NCI-H748 (cell line): Measurements from ENCODE around the gene SIGLEC14.
A peak's percentile ranks its signal among the peaks of the same experiment; 100 is the strongest.
"Not testable (repeated sequence)": the region's sequence is repeated elsewhere in the genome, so short reads cannot be mapped to it uniquely, and the experiment has no call there.

Experiments used
- DNase-seq: peaks from one replicate; lab custom pipeline; 2025; ENCODE audit not compliant: unreplicated experiment; lab: John Stamatoyannopoulos, UW

SIGLEC14 gene, protein sequence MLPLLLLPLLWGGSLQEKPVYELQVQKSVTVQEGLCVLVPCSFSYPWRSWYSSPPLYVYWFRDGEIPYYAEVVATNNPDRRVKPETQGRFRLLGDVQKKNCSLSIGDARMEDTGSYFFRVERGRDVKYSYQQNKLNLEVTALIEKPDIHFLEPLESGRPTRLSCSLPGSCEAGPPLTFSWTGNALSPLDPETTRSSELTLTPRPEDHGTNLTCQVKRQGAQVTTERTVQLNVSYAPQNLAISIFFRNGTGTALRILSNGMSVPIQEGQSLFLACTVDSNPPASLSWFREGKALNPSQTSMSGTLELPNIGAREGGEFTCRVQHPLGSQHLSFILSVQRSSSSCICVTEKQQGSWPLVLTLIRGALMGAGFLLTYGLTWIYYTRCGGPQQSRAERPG

DNA sequence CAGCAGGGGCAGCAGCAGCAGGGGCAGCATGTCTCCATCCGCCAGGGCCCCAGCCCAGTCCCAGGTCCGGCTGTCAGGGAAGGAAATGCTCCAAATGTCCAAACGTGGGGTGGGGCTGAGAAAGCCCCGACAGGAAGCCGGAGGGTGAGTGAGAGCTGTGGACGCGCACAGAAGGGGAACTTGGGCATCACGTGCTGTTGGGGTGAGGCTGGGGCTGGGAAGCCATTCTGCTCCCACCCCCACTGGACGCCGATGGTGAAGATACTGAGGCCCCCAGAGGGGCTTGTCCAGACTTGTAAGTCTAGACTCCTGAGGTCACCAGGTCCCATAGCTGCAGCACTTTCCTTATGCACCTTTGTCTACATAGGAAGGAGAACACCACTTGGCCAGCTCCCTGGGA lies at the start of gene SIGLEC14:
SIGLEC14 (minus strand) TSS at position 96 of the 400 bp plus-strand sequence; CDS start at position 30, 66 bp downstream.
- not testable (repeated sequence) for DNase-seq

DNA sequence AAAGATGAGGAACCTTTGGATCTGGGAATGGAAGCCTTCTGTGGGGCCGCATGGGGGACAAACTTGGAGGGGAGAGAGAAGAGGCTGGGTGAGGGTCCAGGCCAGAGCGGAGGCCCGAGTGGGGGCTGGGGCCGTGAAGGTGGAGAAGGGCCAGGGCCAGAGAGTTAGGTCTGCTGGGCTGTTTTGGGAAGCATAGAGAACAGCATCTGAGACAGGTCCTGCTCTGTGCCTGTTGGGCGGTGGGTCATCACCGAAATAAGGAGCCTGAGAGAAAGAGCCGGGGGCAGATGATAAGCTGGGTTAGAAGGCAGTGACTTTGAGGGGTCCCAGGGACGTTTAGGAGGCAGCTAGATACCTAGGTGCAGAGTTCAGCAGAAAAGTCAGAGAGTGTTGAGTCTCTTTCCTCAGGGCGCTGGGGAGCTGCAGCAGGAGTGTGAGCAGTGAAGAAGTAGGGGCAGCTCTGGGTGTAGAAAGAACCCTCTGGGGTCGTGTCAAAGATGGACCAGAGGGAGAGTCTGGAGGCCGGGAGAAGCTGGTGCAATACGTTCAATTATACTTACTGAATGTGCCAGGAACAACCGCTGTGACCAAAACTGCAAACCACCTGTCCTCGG lies 49.2 kb upstream of the SIGLEC14 start:
- DNase-seq, result no peak

DNA sequence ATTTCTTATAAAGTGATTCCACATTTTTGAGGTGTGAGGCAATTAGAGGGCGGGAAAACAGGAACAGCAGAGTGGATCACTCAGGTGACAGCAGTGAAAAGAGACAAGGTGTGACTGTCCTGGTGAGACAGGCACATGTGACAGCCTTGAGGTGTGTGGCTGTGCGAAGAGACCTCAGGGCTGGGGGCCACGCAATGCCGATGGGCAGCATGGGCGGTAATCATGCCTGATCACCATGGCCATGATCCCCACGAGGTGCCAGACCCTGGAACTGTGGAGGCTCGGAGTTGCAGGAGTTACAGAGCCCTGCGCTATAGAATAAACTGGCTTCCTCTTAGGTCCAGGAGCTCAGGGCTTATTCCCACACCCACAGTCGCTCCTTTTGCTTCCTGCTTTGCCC lies 48.5 kb upstream of the SIGLEC14 start:
- DNase-seq, result no peak

DNA sequence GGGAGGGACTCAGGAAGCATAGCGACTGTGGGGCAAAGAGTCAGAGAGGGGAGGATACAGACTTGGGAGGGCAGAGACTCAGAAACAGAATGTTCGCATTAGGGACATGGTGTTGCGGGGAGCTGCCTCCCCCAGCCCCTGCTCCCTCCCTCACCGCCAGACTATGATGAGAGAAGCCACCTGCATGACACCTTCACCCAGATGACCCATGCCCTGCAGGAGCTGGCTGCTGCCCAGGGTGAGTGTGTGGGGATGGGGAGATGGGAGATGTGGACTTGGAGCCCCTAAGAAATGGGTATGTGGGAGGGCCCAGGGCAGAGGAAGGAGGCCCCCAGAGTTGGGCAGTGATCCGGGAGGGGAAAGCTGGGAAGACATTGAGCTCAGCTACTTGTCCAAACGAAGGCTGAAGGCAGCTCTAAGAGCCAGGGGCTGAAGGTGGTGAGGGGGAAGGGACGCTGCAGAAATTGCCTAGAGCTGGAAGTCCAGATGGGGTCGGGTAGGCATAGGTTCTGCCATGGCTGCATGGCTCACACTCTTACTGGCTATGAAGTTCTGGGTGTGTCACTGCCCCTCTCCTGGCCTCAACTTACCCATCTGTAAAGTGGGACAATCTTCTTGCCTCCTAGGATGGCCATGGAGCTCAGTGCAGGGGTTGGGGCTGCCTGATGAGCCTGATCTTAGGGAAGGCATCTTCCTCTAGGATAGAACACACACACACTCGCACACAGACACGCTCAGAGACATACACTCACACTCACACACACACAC lies 47.9 kb upstream of the SIGLEC14 start:
- DNase-seq, result no peak

DNA sequence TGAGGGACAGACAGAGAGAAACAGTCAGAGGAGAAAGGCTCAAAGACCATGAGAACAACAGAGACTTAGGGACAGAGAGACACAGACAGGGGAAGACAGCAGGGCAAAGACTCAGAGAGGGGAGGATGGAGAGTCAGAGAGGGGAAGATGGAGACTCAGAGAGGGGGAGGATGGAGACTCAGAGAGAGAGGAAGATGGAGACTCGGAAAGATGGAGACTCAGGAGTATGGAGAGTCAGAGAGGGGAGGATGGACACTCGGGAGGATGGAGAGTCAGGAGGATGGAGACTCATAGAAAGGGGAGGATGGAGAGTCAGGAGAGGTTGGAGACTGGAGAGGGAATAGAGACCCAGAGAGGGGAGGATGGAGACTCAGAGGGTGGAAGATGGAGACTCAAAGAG lies 47.2 kb upstream of the SIGLEC14 start:
- no peak for DNase-seq

DNA sequence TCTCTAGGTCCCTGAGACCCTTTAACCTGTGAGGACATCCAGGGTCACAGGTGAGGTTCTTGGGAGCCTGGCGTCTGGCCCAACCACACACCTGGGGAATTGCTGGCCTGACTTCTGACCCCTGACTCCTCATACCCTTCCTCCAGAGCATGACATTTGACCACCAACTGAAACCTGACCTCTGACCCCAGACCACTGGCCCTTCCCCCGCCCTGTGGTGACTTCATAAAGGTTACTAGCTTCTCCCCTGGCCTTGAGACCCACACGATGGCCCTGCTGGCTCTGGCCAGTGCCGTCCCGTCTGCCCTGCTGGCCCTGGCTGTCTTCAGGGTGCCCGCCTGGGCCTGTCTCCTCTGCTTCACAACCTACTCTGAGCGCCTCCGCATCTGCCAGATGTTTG lies 46.6 kb upstream of the SIGLEC14 start, which contains the start of gene SPACA6:
SPACA6 (plus strand) TSS at position 71 of the 400 bp plus-strand sequence; CDS start at position 268, 197 bp downstream.
- DNase-seq, result no peak

DNA sequence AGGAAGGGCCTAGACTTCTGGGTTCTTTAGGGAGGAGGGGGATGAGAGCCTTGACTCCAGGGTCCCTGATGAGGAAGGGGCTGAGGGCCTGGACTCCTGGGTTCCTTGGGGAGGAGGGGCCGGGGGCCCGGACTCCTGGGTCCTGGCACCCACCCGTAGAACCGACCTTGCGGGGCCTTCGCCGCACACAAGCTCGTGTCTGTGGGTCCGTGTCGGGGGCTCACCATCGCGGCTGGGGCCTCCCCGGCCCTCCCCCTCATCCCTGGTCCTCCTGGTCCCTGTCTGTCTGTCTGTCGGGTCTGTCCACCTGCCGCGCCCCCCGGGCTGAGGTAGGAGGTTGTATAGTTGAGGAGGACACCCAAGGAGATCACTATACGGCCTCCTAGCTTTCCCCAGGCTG lies 45.8 kb upstream of the SIGLEC14 start:
- no peak for DNase-seq

DNA sequence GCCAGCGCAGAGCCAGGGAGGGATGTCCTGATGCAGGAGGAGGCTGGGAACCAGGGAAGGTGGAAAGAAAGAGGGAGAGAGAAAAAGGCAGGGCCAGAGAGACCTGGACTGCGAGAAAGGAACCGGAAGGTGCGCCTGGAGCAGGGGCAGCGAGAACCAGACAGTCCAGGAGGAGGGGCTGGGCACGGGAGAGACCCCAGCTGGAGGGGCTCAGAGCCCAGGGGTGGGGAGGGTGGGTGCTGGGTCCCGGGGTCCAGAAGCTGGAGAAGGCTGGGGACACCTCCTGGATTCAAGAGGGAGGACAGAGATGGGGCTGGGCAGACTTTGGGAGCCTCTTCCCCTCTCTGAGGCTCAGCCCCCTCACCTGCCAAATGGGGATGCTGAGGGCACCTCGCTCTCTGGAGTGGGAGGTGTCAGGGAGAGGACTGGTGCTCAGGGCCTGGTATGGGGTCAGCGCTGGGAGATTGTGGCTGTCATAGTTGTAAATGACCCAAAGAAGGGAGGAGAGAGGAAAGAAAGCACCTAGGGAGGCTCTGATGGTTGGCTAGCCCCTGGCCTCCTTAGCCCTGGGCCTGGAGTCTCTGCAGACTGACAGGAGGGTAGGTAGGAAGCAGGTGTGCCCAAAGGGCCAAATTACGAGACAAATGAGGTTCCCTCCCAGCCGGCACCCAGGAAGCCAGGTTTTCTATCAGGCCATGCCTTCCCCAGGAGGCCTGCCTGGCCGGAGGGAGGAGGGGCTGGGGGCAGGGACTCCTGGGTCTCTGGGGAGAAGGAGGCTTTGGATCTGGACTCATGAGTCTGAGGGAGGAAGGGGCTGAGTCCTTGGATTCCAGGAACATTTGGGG lies 45.2 kb upstream of the SIGLEC14 start:
- no peak for DNase-seq

DNA sequence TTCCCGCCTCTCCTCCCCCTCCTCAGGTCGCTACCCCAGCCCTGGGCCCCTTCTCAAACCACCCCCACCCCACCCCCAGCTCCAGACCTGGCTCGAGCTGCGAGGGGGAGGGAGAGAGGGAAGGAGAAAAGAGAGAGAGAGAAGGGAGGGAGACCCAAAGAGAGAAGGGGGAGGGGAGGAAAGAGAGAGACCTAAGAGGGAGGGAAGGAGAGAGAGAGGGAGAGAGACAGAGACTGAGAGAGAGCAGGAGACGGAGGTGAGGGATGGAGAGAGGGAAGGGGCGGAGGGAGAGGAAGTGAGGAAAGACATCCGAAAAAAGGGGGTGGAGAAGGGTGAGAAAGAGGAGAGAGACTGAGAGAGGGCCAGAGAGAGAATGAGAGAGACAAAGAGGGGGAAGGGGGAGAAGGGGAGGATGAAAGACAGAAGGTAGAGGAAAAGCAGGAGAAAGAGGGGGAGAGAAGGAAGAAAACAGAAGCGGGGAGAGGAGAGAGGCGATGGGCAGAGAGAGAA lies 44.5 kb upstream of the SIGLEC14 start:
- no peak for DNase-seq

DNA sequence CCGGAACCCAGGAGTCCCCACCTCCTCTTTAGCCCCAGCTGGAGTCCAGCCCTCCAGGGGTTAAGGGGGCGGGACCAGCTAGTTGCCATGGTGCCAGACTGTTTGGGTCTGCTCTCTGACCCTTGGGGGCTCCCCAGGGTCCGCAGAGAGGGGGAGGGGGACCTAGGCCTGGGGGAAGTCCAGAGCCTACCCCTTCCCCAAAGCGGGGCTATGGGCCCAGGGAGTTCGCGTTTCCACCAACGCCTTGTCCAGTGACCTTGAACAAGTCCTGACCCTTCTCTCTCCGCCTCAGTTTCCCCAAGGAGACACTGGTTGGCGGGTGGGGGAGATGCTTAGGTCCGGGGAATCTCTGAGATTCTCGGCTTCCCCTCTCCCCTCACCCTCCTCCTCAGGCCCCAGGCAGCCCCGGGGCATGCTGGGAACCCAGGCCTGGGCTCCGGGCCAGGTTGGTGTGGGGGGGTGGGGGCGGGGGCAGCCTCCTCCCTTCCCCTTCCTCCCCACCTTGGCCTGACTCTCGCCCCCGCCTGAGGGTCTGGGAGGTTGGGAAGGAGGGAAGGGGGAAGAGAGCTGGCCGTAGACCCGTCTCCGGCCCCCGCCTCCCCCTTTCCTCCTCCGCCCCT lies 43.9 kb upstream of the SIGLEC14 start:
- peak; percentile 72 for DNase-seq

DNA sequence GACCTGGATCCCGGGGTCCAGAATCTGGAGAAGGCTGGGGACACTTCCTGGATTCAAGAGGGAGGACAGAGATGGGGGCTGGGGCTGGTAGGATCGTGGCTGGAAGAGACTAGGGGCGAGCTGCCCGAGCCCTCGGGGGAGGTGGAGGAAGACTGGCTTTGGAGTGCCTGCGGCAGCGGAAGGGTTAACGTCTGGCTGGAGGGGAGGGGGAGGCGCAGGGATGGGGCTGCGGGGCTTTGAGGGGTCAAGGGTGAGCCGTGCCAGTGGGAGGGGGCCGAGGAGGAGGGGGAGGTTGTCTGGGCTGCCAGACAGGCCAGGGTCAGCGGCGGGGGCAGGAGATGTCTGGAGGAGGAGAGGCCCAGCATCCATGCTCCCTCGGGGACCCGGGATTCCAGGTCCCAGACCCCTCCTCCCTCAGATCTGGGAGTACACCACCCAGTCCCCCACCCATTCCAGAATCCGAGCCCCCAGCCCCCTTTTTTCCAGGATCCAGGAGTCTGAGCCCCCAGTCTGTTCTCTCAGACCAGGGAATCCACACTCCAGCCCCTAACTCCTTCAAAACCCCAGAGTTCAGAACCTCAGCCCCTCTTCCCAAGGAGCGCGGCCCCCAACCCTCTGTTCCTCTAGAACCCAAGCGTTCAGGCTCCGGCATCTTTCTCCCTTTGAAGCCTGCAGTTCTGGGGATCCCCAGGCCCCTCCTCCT lies 43.3 kb upstream of the SIGLEC14 start:
- peak; percentile 51 for DNase-seq

DNA sequence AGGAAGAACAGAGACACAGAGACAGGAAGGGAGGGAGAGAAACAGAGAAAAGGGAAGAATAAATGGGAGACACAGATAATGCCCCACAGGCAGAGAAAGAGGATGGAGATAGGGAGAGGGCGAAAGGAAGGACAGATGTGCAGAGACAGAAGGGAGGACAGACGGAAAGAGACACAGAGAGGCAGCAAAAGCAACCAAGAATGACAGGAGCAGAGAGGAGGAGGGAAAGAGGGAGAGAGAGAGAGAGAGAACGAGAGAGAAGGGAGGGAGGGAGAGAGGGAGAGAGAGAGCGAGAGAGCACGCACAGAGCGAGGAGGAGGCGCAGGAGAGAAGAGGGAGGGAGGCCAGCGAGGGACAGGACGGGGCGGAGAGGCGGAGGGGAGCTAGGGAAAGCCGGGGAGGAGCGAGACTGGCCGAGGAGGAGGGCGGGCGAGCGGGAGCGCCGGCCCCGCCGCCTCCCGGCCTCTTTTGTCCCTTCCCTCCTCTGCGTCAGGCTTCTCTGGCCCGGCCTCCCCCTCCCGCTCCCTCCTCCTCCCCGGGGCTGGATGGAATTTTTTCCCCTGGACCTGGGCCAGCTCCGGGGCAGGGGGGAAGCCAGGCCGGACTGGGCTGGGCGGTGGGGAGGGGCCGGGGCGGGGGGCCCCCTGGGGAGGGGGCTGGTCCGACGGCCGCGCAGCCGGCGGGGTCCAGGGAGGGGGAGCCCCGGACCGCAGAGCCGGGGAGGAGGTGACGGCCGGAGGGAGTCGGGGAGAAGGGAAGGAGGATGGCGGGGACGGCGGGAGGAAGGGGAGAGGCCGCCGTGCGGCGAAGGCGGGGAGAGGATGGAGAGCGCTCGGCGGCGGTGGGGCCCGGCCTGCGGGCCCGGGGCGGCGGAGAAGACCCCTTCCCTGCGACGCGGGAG lies 42.3 kb upstream of the SIGLEC14 start:
- DNase-seq, result peak; percentile 93

DNA sequence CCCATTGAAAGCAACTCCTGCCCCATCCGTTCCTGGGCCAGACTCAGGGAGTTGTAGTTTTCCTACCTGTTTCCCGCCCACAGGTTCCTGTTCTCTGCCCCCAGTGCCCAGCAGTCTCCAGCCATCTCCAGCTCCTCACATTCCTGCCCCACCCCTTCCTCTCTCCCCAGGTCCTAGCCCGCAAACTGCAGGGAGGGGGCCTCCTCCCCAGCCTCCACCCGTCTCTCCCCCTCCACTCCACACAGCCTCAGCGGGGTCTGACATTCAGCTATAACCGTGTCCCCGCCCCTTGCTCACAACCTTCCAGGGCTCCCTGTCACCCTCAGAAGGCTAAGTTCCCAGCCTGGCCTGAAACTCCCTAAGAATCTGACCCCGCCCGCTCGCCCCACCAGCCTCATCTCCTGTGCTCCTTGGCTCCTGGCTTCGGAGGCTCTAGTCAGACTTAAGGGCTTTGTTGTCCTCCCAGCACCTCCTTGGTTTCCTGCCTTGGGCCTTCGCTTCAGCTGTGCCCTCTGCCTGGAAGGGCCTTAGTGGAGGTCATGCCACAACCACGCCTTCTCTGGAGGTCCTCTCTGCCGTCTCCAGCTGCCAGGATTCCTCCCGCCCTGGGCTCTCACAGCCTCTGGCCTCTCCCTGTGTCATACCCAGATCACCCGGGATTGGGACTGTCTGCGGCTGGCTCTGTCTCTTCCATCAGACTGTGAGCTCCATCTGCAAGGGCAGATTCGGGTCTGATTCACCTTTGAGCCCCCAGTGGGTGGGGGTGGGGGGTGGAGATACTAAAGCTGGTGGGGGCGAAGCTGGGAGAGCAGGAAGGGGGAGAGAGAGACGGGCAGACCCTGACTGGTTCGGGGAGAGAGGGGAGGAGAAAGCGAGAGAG lies 41.4 kb upstream of the SIGLEC14 start:
- peak; percentile 62 for DNase-seq

DNA sequence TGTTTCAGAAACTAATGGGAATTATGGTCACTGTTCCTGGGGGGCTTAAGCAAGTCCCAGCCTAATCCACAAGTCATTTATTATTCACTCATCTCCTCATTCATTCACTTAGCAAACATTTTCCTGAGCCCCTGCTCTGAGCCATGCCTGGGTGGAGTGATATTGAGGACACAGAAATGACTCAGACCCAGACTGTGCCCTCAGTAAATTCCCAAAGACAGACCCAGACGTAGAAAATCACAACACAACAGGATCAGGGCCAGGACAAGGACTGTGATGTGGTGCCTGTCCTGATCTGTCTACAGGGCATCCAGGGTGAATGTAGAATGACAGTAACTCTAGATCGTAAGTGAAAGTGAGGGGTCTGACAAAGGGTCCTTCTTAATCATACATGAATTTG lies 39.5 kb upstream of the SIGLEC14 start:
- DNase-seq, result no peak

DNA sequence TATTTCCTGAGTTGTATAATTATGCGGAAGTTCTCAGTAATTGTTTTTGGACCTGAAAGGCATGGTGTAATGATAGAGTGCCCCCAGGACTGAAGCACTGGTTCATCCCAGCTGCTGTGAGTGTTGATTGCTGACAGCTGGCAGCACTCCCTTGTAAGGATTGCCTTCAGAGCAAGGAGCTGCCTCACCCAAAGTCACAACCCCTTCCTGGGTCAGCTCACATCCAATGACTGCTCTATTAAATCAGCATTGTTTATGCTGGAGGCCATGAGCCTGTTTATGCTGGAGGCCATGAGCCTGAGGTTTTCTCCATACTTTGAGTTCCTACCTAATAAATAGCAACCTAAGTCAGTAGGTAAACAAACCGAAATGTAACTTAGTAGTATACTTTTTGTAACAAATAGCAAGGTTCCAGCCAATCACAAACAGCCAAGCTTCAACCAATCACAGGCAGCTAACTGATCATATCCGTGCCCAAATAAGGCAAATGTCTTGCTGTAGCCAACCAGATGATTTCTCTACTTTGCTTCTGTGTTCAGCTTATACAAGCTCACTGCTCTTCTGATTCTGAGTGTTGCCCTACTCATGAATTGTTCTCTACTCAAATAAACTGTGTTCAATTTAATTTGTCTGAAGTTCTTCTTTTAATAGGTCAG lies 34.8 kb upstream of the SIGLEC14 start:
- no peak for DNase-seq

DNA sequence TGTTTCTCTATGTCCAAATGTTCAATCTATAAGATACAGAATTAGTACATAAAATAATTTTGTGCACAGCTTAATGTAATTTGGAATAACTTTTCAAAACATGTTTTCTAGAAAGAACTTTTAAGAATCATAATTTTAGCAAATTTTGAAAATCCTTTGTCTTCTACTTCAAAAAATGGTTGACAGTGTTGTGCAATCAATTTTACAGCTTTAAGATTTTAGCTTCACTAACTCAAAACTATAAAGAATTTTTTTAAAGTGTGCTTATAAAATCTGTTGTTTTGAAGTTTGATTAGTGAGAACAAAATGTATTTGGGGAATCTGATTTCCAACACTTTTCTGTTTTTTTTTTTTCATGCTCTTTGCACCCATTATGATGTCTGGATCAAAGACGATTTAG lies 33.8 kb upstream of the SIGLEC14 start:
- no peak for DNase-seq

DNA sequence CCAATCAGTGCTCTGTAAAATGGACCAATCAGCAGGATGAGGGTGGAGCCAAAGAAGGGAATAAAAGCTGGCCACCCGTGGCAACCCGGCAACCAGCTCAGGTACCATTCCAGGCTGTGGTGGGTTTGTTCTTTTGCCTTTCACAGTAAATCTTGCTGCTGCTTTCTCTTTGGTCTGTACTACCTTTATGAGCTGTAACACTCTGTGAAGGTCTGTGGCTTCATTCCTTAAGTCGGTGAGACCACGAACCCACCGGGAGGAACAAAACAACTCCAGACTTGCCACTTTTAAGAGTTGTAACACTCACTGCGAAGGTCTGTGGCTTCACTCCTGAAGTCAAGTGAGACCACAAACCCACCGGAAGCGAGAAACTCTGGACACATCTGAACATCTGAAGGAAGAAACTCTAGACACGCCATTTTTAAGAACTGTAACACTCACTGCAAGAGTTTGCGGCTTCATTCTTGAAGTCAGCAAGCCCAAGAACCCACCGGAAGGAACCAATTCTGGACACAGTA lies 30.0 kb upstream of the SIGLEC14 start:
- no peak for DNase-seq
